GM19035 (cell line): ENCODE measurements around the gene FGA.

Experiments used
- ATAC-seq: cut with Tn5 transposase; IDR thresholded peaks from one replicate; pipeline ENCODE4 v1.9.1; 2021; ENCODE audit not compliant: unreplicated experiment

FGA gene

GRCh38 chr4:154542271-154542879 is 48.2 kb downstream of the FGA start:
- no peak for ATAC-seq
